Vagina (tissue), 2 donors: ENCODE measurements around the gene ASXL3.

ENCODE experiments used
- POLR2A ChIP-seq, 2 donors: fragments of 450-650 bp; IDR thresholded peaks; one replicate each; pipeline ENCODE4 v1.6.1; 2017; ENCODE audit warnings: antibody characterized with exemption in 2 of 2, mild to moderate bottlenecking in 2 of 2, moderate library complexity in 2 of 2
- POLR2AphosphoS5 ChIP-seq, 2 donors: sonication (generic); formaldehyde crosslinking; IDR thresholded peaks; one replicate each; pipeline ENCODE4 v1.9.0; 2017; ENCODE audit warnings: antibody characterized with exemption in 2 of 2, mild to moderate bottlenecking in 2 of 2, low read depth in 1 of 2; ENCODE audit not compliant: insufficient read depth in 1 of 2
- TF ChIP-seq, protein P1 (sequence below), 3 experiments: fragments of 450-650 bp in 2 of 3; fragments of 200-600 bp in 1 of 3; sonication (generic) in 1 of 3; IDR thresholded peaks; one replicate each; pipeline ENCODE4 v1.5.1; 2017 to 2019; ENCODE audit warnings: antibody characterized with exemption in 3 of 3, mild to moderate bottlenecking in 2 of 3, moderate library complexity in 2 of 3

DNA sequence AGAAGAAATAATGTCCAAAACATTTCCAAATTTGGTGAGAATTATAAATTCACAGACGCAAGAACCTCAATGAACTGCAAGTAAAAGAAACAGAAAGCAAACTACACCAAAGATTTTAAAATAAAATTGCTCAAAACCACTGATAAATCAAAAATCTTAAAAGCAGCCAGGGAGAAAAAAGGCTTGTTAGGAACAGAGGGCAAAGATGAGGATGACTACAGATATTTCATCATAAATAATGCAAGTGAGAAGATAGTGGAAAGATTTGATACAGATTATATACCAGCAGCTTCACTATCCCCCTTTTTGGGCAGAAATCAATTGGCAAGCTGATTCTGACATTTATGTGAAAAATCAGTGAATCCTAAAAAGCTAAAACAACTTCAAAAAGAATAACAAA is 10.3 kb upstream of the ASXL3 start:
- TF ChIP-seq, protein P1, sequence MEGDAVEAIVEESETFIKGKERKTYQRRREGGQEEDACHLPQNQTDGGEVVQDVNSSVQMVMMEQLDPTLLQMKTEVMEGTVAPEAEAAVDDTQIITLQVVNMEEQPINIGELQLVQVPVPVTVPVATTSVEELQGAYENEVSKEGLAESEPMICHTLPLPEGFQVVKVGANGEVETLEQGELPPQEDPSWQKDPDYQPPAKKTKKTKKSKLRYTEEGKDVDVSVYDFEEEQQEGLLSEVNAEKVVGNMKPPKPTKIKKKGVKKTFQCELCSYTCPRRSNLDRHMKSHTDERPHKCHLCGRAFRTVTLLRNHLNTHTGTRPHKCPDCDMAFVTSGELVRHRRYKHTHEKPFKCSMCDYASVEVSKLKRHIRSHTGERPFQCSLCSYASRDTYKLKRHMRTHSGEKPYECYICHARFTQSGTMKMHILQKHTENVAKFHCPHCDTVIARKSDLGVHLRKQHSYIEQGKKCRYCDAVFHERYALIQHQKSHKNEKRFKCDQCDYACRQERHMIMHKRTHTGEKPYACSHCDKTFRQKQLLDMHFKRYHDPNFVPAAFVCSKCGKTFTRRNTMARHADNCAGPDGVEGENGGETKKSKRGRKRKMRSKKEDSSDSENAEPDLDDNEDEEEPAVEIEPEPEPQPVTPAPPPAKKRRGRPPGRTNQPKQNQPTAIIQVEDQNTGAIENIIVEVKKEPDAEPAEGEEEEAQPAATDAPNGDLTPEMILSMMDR (IDR thresholded peaks at IDR 0.05) = no peak
- TF ChIP-seq POLR2A (IDR thresholded peaks at IDR 0.05) (no peak), POLR2AphosphoS5 (IDR thresholded peaks at IDR 0.05; ENCODE audit: insufficient read depth in 1 of 2, low read depth in 1 of 2) (no peak)
